Measurements from ENCODE around the gene XPA.

- TF ChIP-seq POLR2A (IDR thresholded peaks at IDR 0.05) (no peak), CTCF (IDR thresholded peaks at IDR 0.05) (no peak)
Measured at GRCh38 chr9:97704851-97705250, 7.7 kb upstream of the XPA start.
